Endothelial cell (in vitro differentiated cells): ENCODE data around the gene C3orf49. TPM values are rescaled to one million over a fixed set of nuclear protein-coding genes. Genes with fewer than 3 reads are reported as not detected.

ENCODE experiments used
- DNase-seq: peaks from one replicate; pipeline ENCODE4 v3.0.0; 2021; ENCODE audit warnings: low spot score
- H3K27ac Mint-ChIP-seq: one replicate; pipeline ENCODE4 v1.8.0; 2021; ENCODE audit warnings: mixed read lengths, inconsistent platforms; ENCODE audit not compliant: unreplicated experiment
- H3K27me3 Mint-ChIP-seq: one replicate; pipeline ENCODE4 v1.8.0; 2021; ENCODE audit warnings: mild to moderate bottlenecking, moderate library complexity, mixed read lengths, inconsistent platforms; ENCODE audit not compliant: unreplicated experiment
- H3K36me3 Mint-ChIP-seq: one replicate; pipeline ENCODE4 v1.8.0; 2021; ENCODE audit warnings: mild to moderate bottlenecking, low read depth, mixed read lengths, inconsistent platforms; ENCODE audit not compliant: unreplicated experiment
- H3K4me1 Mint-ChIP-seq: one replicate; pipeline ENCODE4 v1.8.0; 2021; ENCODE audit warnings: mild to moderate bottlenecking, mixed read lengths, inconsistent platforms; ENCODE audit not compliant: unreplicated experiment
- H3K4me3 Mint-ChIP-seq: one replicate; pipeline ENCODE4 v1.8.0; 2021; ENCODE audit warnings: mild to moderate bottlenecking, mixed read lengths, inconsistent platforms; ENCODE audit not compliant: unreplicated experiment
- H3K9me3 Mint-ChIP-seq: one replicate; pipeline ENCODE4 v1.8.0; 2021; ENCODE audit warnings: mixed read lengths, inconsistent platforms; ENCODE audit not compliant: unreplicated experiment
- CTCF ChIP-seq: fragments of 200-600 bp; sonication (generic); IDR thresholded peaks from one replicate; pipeline ENCODE4 v1.5.0; 2021; ENCODE audit warnings: antibody characterized with exemption; ENCODE audit not compliant: unreplicated experiment
- total RNA-seq: library from RNA; stranded (reverse); fragmentation: NEBNext Ultra II Directional; extraction: Animal tissue kit (Norgen Biotek cat#: 25700); gene quantifications from one replicate; pipeline ENCODE4 v1.2.1, GENCODE V29; 2021; ENCODE audit not compliant: unreplicated experiment

Gene C3orf49
- total RNA-seq, 1 donor from 2014 or later = not detected

- no peaks in the 10 kb centered on the region for H3K9me3 Mint-ChIP-seq
- H3K36me3 Mint-ChIP-seq = no peaks in the 10 kb centered on the region
- no peak overlapping the region for H3K4me3 Mint-ChIP-seq
- no peak for TF ChIP-seq CTCF
- no peaks in the 10 kb centered on the region for H3K27me3 Mint-ChIP-seq
- no peaks in the 10 kb centered on the region for H3K4me1 Mint-ChIP-seq
- DNase-seq = no peak
- no peak overlapping the region for H3K27ac Mint-ChIP-seq
Measured at GRCh38 chr3:63824309-63824708, 5.2 kb downstream of the C3orf49 start.

- Mint-ChIP-seq H3K4me1 (no peaks in the 10 kb centered on the region), H3K27ac (no peak overlapping the region), H3K27me3 (peaks cover 1% of the 10 kb centered on the region), H3K9me3 (no peaks in the 10 kb centered on the region), H3K4me3 (no peak overlapping the region), H3K36me3 (peaks cover 8% of the 10 kb centered on the region)
- TF ChIP-seq CTCF = no peak
- DNase-seq = no peak
Measured at GRCh38 chr3:63830526-63830925, 11.4 kb downstream of the C3orf49 start.

GRCh38 chr3:63832395-63832794 is 13.3 kb downstream of the C3orf49 start:
- Mint-ChIP-seq H3K27ac (no peak overlapping the region), H3K9me3 (no peaks in the 10 kb centered on the region), H3K27me3 (peaks cover 1% of the 10 kb centered on the region), H3K36me3 (peaks cover 8% of the 10 kb centered on the region), H3K4me3 (no peak overlapping the region), H3K4me1 (no peaks in the 10 kb centered on the region)
- no peak for DNase-seq
- TF ChIP-seq CTCF = no peak

- H3K27me3 Mint-ChIP-seq = no peaks in the 10 kb centered on the region
Measured at GRCh38 chr3:63841704-63842103, 22.6 kb downstream of the C3orf49 start.

GRCh38 chr3:63842127-63842526 is 23.0 kb downstream of the C3orf49 start:
- Mint-ChIP-seq H3K27me3 (no peaks in the 10 kb centered on the region), H3K9me3 (no peaks in the 10 kb centered on the region)

More at GRCh38 chr3:63841704-63842103, 22.6 kb downstream of the C3orf49 start:
- Mint-ChIP-seq H3K4me1 (no peaks in the 10 kb centered on the region), H3K4me3 (no peak overlapping the region), H3K36me3 (no peaks in the 10 kb centered on the region), H3K9me3 (no peaks in the 10 kb centered on the region), H3K27ac (no peak overlapping the region)
- no peak for DNase-seq
- TF ChIP-seq CTCF = no peak

More at GRCh38 chr3:63842127-63842526, 23.0 kb downstream of the C3orf49 start:
- Mint-ChIP-seq H3K4me3 (no peak overlapping the region), H3K27ac (no peak overlapping the region), H3K4me1 (no peaks in the 10 kb centered on the region), H3K36me3 (no peaks in the 10 kb centered on the region)
- TF ChIP-seq CTCF = no peak
- DNase-seq = no peak
